NCI-H2196 (cell line): ENCODE data around the gene ITLN1.
"Not testable (repeated sequence)": the region's sequence is repeated elsewhere in the genome, so short reads cannot be mapped to it uniquely, and the experiment has no call there.

Experiments used
- DNase-seq: peaks from one replicate; lab custom pipeline; 2025; ENCODE audit not compliant: unreplicated experiment; lab: John Stamatoyannopoulos, UW

The ITLN1 gene

GRCh38 chr1:160885042-160885441 is at the start of gene ITLN1:
Gene ITLN1 (minus strand): TSS chr1:160885180. CDS start chr1:160884877, 303 bp downstream.
- DNase-seq = no peak

GRCh38 chr1:160933305-160933704 is 48.3 kb upstream of the ITLN1 start:
- not testable (repeated sequence) for DNase-seq

- no peak for DNase-seq
These were observed 40.8 kb upstream of the ITLN1 start for GRCh38 chr1:160925652-160926244.

- DNase-seq = no peak
These were observed 40.0 kb upstream of the ITLN1 start for GRCh38 chr1:160924791-160925651.

- no peak for DNase-seq
These were observed 31.7 kb upstream of the ITLN1 start for GRCh38 chr1:160916666-160917065.

GRCh38 chr1:160913229-160913628 is 28.2 kb upstream of the ITLN1 start:
- DNase-seq = not testable (repeated sequence)

- no peak for DNase-seq
These were observed 26.9 kb upstream of the ITLN1 start for GRCh38 chr1:160911925-160912324.

GRCh38 chr1:160911441-160911840 is 26.5 kb upstream of the ITLN1 start:
- DNase-seq = no peak

GRCh38 chr1:160910170-160910750 is 25.3 kb upstream of the ITLN1 start:
- no peak for DNase-seq

- no peak for DNase-seq
These were observed 23.0 kb upstream of the ITLN1 start for GRCh38 chr1:160907976-160908375.

- DNase-seq = no peak
These were observed 20.6 kb upstream of the ITLN1 start for GRCh38 chr1:160905617-160905989.

- DNase-seq = no peak
These were observed 20.0 kb upstream of the ITLN1 start for GRCh38 chr1:160904783-160905616.

- DNase-seq = not testable (repeated sequence)
These were observed 17.3 kb upstream of the ITLN1 start for GRCh38 chr1:160902251-160902650.

GRCh38 chr1:160901768-160902167 is 16.8 kb upstream of the ITLN1 start:
- no peak for DNase-seq

GRCh38 chr1:160900683-160901082 is 15.7 kb upstream of the ITLN1 start:
- not testable (repeated sequence) for DNase-seq

- not testable (repeated sequence) for DNase-seq
These were observed 9.6 kb upstream of the ITLN1 start for GRCh38 chr1:160894368-160895135.

- no peak for DNase-seq
These were observed 6.5 kb upstream of the ITLN1 start for GRCh38 chr1:160891474-160891873.

- no peak for DNase-seq
These were observed 3.9 kb upstream of the ITLN1 start for GRCh38 chr1:160888926-160889325.

- DNase-seq = no peak
These were observed 2.1 kb upstream of the ITLN1 start for GRCh38 chr1:160887071-160887470.

- no peak for DNase-seq
These were observed 401 bp downstream of the ITLN1 start for GRCh38 chr1:160884579-160884978.
